Tongue (tissue), 2 donors: ENCODE data around the gene MB21D2. TPM values are rescaled to one million over a fixed set of nuclear protein-coding genes. Genes with fewer than 3 reads are reported as not detected.

ENCODE experiments used
- DNase-seq: peaks from one replicate; pipeline ENCODE4 v3.0.0-alpha.2; 2015
- total RNA-seq: library from RNA; depleted of rRNA; stranded (reverse); fragments of >200 nt; gene quantifications from one replicate; pipeline ENCODE4 v1.2.3, GENCODE V29; 2014

MB21D2 gene
- total RNA-seq, 1 donor from 2014 or later, result 12.7 TPM

GRCh38 chr3:192890347-192891335 is 27.0 kb downstream of the MB21D2 start:
- no peak for DNase-seq

GRCh38 chr3:192889679-192890078 is 28.0 kb downstream of the MB21D2 start:
- DNase-seq, result no peak

GRCh38 chr3:192888190-192888589 is 29.5 kb downstream of the MB21D2 start:
- DNase-seq, result no peak

GRCh38 chr3:192887701-192888100 is 30.0 kb downstream of the MB21D2 start:
- DNase-seq, result no peak

GRCh38 chr3:192887047-192887446 is 30.6 kb downstream of the MB21D2 start:
- no peak for DNase-seq

- DNase-seq, result no peak
Observed at GRCh38 chr3:192884777-192885773, 32.6 kb downstream of the MB21D2 start.

GRCh38 chr3:192883512-192883911 is 34.1 kb downstream of the MB21D2 start:
- no peak for DNase-seq

- DNase-seq, result no peak
Observed at GRCh38 chr3:192881159-192881786, 36.4 kb downstream of the MB21D2 start.

- DNase-seq, result no peak
Observed at GRCh38 chr3:192880313-192880712, 37.3 kb downstream of the MB21D2 start.

GRCh38 chr3:192879346-192880031 is 38.2 kb downstream of the MB21D2 start:
- DNase-seq, result peak; percentile 65

GRCh38 chr3:192875971-192876565 is 41.6 kb downstream of the MB21D2 start:
- no peak for DNase-seq

- DNase-seq, result no peak
Observed at GRCh38 chr3:192870822-192871221, 46.8 kb downstream of the MB21D2 start.

- DNase-seq, result peak; percentile 35
Observed at GRCh38 chr3:192869131-192870031, 48.3 kb downstream of the MB21D2 start.

GRCh38 chr3:192867645-192868044 is 50.0 kb downstream of the MB21D2 start:
- DNase-seq, result no peak

- no peak for DNase-seq
Observed at GRCh38 chr3:192866804-192867203, 50.9 kb downstream of the MB21D2 start.

GRCh38 chr3:192864941-192865340 is 52.7 kb downstream of the MB21D2 start:
- peak; percentile 90 for DNase-seq

- DNase-seq, result no peak
Observed at GRCh38 chr3:192863091-192863420, 54.6 kb downstream of the MB21D2 start.

- DNase-seq, result no peak
Observed at GRCh38 chr3:192862408-192863090, 55.1 kb downstream of the MB21D2 start.

GRCh38 chr3:192861972-192862371 is 55.7 kb downstream of the MB21D2 start:
- no peak for DNase-seq

GRCh38 chr3:192860454-192860853 is 57.2 kb downstream of the MB21D2 start:
- DNase-seq, result no peak
